ENCODE measurements around the gene ZHX3. TPM values are rescaled to one million over a fixed set of nuclear protein-coding genes. Genes with fewer than 3 reads are reported as not detected.
"Not testable (repeated sequence)": the region's sequence is repeated elsewhere in the genome, so short reads cannot be mapped to it uniquely, and the experiment has no call there.

Gene ZHX3
- total RNA-seq, 1 donor from 2014 or later = 13.9 TPM

- Mint-ChIP-seq H3K27ac (peak overlapping the region; percentile 55), H3K4me1 (peaks cover 14% of the 10 kb centered on the region), H3K36me3 (no peaks in the 10 kb centered on the region), H3K9me3 (no peaks in the 10 kb centered on the region), H3K27me3 (ENCODE audit: low read depth) (peaks cover 4% of the 10 kb centered on the region), H3K4me3 (peak overlapping the region; percentile 79)
- no peak for TF ChIP-seq CTCF (IDR thresholded peaks at IDR 0.05; ENCODE audit: unreplicated experiment)
- DNase-seq (ENCODE audit: low spot score in 2 of 2, unreplicated experiment in 2 of 2) = no peak
Observed at GRCh38 chr20:41316051-41316450, 1.5 kb downstream of the ZHX3 start.

GRCh38 chr20:41314386-41314785 is 3.1 kb downstream of the ZHX3 start:
- peaks cover 2% of the 10 kb centered on the region for H3K27me3 Mint-ChIP-seq (ENCODE audit: low read depth)
- H3K36me3 Mint-ChIP-seq = no peaks in the 10 kb centered on the region
- H3K4me1 Mint-ChIP-seq = peaks cover 17% of the 10 kb centered on the region
- TF ChIP-seq CTCF (IDR thresholded peaks at IDR 0.05; ENCODE audit: unreplicated experiment) = no peak
- no peak overlapping the region for H3K4me3 Mint-ChIP-seq
- no peaks in the 10 kb centered on the region for H3K9me3 Mint-ChIP-seq
- H3K27ac Mint-ChIP-seq = no peak overlapping the region
- DNase-seq (ENCODE audit: low spot score in 2 of 2, unreplicated experiment in 2 of 2) = no peak

- not testable (repeated sequence) for H3K4me3 Mint-ChIP-seq; H3K36me3 Mint-ChIP-seq; H3K27ac Mint-ChIP-seq; H3K27me3 Mint-ChIP-seq (ENCODE audit: low read depth); DNase-seq (ENCODE audit: low spot score in 2 of 2, unreplicated experiment in 2 of 2); H3K9me3 Mint-ChIP-seq
- peaks cover 20% of the 10 kb centered on the region for H3K4me1 Mint-ChIP-seq
Observed at GRCh38 chr20:41312009-41312408, 5.5 kb downstream of the ZHX3 start.

- H3K4me3 Mint-ChIP-seq = no peak overlapping the region
- H3K4me1 Mint-ChIP-seq = peaks cover 6% of the 10 kb centered on the region
- no peak overlapping the region for H3K27ac Mint-ChIP-seq
- H3K27me3 Mint-ChIP-seq (ENCODE audit: low read depth) = no peaks in the 10 kb centered on the region
- no peaks in the 10 kb centered on the region for H3K36me3 Mint-ChIP-seq
- no peak for TF ChIP-seq CTCF (IDR thresholded peaks at IDR 0.05; ENCODE audit: unreplicated experiment)
- H3K9me3 Mint-ChIP-seq = no peaks in the 10 kb centered on the region
- no peak for DNase-seq (ENCODE audit: low spot score in 2 of 2, unreplicated experiment in 2 of 2)
Observed at GRCh38 chr20:41309817-41310216, 7.7 kb downstream of the ZHX3 start.

- H3K27ac Mint-ChIP-seq = peak overlapping the region; percentile 22
- H3K36me3 Mint-ChIP-seq = no peaks in the 10 kb centered on the region
- no peak for DNase-seq (ENCODE audit: low spot score in 2 of 2, unreplicated experiment in 2 of 2)
- no peaks in the 10 kb centered on the region for H3K9me3 Mint-ChIP-seq
- H3K4me3 Mint-ChIP-seq = no peak overlapping the region
- TF ChIP-seq CTCF (IDR thresholded peaks at IDR 0.05; ENCODE audit: unreplicated experiment) = no peak
- peaks cover 6% of the 10 kb centered on the region for H3K4me1 Mint-ChIP-seq
- H3K27me3 Mint-ChIP-seq (ENCODE audit: low read depth) = no peaks in the 10 kb centered on the region
Observed at GRCh38 chr20:41308726-41309413, 8.7 kb downstream of the ZHX3 start.

GRCh38 chr20:41308290-41308711 is 9.2 kb downstream of the ZHX3 start:
- DNase-seq (ENCODE audit: low spot score in 2 of 2, unreplicated experiment in 2 of 2) = no peak
- Mint-ChIP-seq H3K4me1 (peaks cover 6% of the 10 kb centered on the region), H3K9me3 (no peaks in the 10 kb centered on the region), H3K27me3 (ENCODE audit: low read depth) (no peaks in the 10 kb centered on the region), H3K4me3 (no peak overlapping the region), H3K27ac (no peak overlapping the region), H3K36me3 (no peaks in the 10 kb centered on the region)
- no peak for TF ChIP-seq CTCF (IDR thresholded peaks at IDR 0.05; ENCODE audit: unreplicated experiment)
